Psoas muscle (tissue), 8 donors: Measurements from ENCODE around the gene SLC37A1. TPM values are rescaled to one million over a fixed set of nuclear protein-coding genes. Genes with fewer than 3 reads are reported as not detected.
A peak's percentile ranks its signal among the peaks of the same experiment; 100 is the strongest.

Experiments used
- ATAC-seq, 4 donors: fragments of 200-7000 bp; cut with Tn5 transposase; one replicate each; pipeline ENCODE4 v1.9.1; 2020; ENCODE audit warnings: moderate library complexity in 3 of 4, mild to moderate bottlenecking in 2 of 4
- DNase-seq, 2 donors: peaks; one replicate each; pipeline ENCODE4 v3.0.0-alpha.2; 2020
- H3K27ac ChIP-seq: fragments of 200-600 bp; one replicate; pipeline ENCODE4 v1.8.0; 2022
- H3K27me3 ChIP-seq, 3 donors: fragments of 200-600 bp in 1 of 3; one replicate each; pipeline versions ENCODE4 v1.6.1 to v1.8.0; 2013 to 2022; ENCODE audit warnings: low read length in 2 of 3, mild to moderate bottlenecking in 2 of 3, moderate library complexity in 1 of 3; ENCODE audit not compliant: insufficient read depth in 3 of 3
- H3K36me3 ChIP-seq, 2 donors: fragments of 200-600 bp in 1 of 2; one replicate each; pipeline versions ENCODE4 v1.6.1 to v1.8.0; 2013 to 2022; ENCODE audit warnings: low read depth in 1 of 2, mild to moderate bottlenecking in 1 of 2, moderate library complexity in 1 of 2; ENCODE audit not compliant: insufficient read depth in 1 of 2
- H3K4me1 ChIP-seq: fragments of 200-600 bp; one replicate; pipeline ENCODE4 v1.8.0; 2022
- H3K4me3 ChIP-seq: fragments of 200-600 bp; one replicate; pipeline ENCODE4 v1.8.0; 2022; ENCODE audit warnings: mild to moderate bottlenecking
- H3K9me3 ChIP-seq: fragments of 200-600 bp; one replicate; pipeline ENCODE4 v1.8.0; 2022
- WGBS, 3 donors: extraction: QIAGEN DNeasy Blood & Tissue Kit; methylation state at CpG; one replicate each; pipeline versions ENCODE4 v1.1.6 to v1.1.7; 2013; 5-methylcytosine and 5-hydroxymethylcytosine counted together
- intact Hi-C, 2 donors: fragments of 100-400 bp; cut with DNase I; formaldehyde crosslinking; loops; one replicate each; pipeline versions ENCODE4 v1.11.0 to v1.14.2; 2022
- polyA plus RNA-seq, 3 donors: library from polyadenylated mRNA; stranded (reverse); fragments of 200-250 nt; gene quantifications; one replicate each; pipeline ENCODE4 v1.2.3, GENCODE V29; 2013
- total RNA-seq, 4 donors: library from RNA; stranded (reverse); fragmentation: NEBNext Ultra II Directional in 2 of 4; extraction: Animal tissue kit (Norgen Biotek cat#: 25700) in 2 of 4; gene quantifications; one replicate each; pipeline versions ENCODE4 v1.2.1 to v1.2.4, GENCODE V29; 2021 to 2023
- TF ChIP-seq, protein P1 (sequence below): fragments of 200-600 bp; IDR thresholded peaks from one replicate; pipeline ENCODE4 v1.8.0; 2022; ENCODE audit warnings: antibody characterized with exemption
- donor health status: healthy with polysubstance abuse.
- donor health status: DM: no; HTN: no; CAD: no; lungs with moderate emphysema.
- donor health status: Bipolar disorder and iron deficiency.
- donor health status: healthy.
- donor health status: DM: yes; HTN: yes; CAD: no.
- donor health status: DM: no; HTN: no; CAD: no.
- donor health status: DM: no; HTN: no; CAD: no.
- donor health status: DM: yes; HTN: yes; CAD: no.

The SLC37A1 gene
- total and polyA plus RNA-seq, 7 donors = 1.6 to 18.9 (median 8.0) TPM

- 1 to 2% (median 2%) methylated on average over 18 of the region's 18 CpGs for WGBS, 3 donors
- TF ChIP-seq, protein P1, sequence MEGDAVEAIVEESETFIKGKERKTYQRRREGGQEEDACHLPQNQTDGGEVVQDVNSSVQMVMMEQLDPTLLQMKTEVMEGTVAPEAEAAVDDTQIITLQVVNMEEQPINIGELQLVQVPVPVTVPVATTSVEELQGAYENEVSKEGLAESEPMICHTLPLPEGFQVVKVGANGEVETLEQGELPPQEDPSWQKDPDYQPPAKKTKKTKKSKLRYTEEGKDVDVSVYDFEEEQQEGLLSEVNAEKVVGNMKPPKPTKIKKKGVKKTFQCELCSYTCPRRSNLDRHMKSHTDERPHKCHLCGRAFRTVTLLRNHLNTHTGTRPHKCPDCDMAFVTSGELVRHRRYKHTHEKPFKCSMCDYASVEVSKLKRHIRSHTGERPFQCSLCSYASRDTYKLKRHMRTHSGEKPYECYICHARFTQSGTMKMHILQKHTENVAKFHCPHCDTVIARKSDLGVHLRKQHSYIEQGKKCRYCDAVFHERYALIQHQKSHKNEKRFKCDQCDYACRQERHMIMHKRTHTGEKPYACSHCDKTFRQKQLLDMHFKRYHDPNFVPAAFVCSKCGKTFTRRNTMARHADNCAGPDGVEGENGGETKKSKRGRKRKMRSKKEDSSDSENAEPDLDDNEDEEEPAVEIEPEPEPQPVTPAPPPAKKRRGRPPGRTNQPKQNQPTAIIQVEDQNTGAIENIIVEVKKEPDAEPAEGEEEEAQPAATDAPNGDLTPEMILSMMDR = no peak
- no peaks in the 10 kb centered on the region for H3K9me3 ChIP-seq
- intact Hi-C loops = no loop called here
- peaks cover 5% of the 10 kb centered on the region for H3K4me1 ChIP-seq
- peak overlapping the region; percentile 83 for H3K4me3 ChIP-seq
- H3K36me3 ChIP-seq = no peaks in the 10 kb centered on the region
- no peak overlapping the region for H3K27ac ChIP-seq
- no peaks in the 10 kb centered on the region for H3K27me3 ChIP-seq
- peak in 1 of 4 donors; percentile 4 for ATAC-seq
- DNase-seq = no peak
These were observed 17.9 kb upstream of the SLC37A1 start for GRCh38 chr21:42495765-42496119.

- 1% methylated on average over 57 to 58 of the region's 58 CpGs for WGBS, 3 donors
- H3K27me3 ChIP-seq = no peaks in the 10 kb centered on the region
- ATAC-seq (peak; percentile 99 to 100 (median 100)), DNase-seq (peak; percentile 100)
- no peaks in the 10 kb centered on the region for H3K9me3 ChIP-seq
- TF ChIP-seq, protein P1 = no peak
- H3K4me3 ChIP-seq = peak within 1 kb of the TSS; percentile 83
- H3K4me1 ChIP-seq = peaks cover 5% of the 10 kb centered on the region
- H3K36me3 ChIP-seq = no peaks in the 10 kb centered on the region
- intact Hi-C loops = no loop called here
- H3K27ac ChIP-seq = peak within 1 kb of the TSS; percentile 80
These were observed 17.4 kb upstream of the SLC37A1 start, which contains the start of gene RSPH1 for GRCh38 chr21:42496120-42496838. TSS of gene RSPH1 (minus strand) at chr21:42496224. CDS start at chr21:42496186, 38 bp downstream.

DNA sequence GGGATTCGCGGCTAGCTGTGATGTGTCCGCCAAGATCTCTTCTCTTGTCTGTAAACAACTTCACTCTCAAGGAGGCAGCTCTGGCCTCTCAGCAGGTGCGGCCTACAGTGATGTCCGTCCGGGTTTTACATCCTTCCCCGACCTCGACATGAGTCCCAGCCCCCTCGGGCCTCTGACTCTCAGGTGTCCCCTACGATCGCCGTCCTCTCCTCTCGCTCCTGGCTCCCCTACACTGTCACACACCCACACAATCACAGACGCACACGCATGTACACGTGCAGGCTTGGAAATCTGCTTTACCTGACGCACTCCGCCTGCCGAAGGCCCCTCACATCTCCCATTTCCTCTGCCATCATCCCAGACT lies 16.8 kb upstream of the SLC37A1 start:
- Histone ChIP-seq H3K36me3 (no peaks in the 10 kb centered on the region), H3K27me3 (no peaks in the 10 kb centered on the region), H3K9me3 (no peaks in the 10 kb centered on the region), H3K4me3 (peak overlapping the region; percentile 83), H3K4me1 (peaks cover 5% of the 10 kb centered on the region), H3K27ac (peak overlapping the region; percentile 80)
- WGBS, 3 donors = 22 to 31% (median 25%) methylated on average over 14 to 19 of the region's 19 CpGs
- TF ChIP-seq, protein P1 = no peak
- ATAC-seq (peak in 2 of 4 donors; percentile 17 to 28), DNase-seq (peak in 1 of 2 donors; percentile 53)
- intact Hi-C loops = no loop called here

- 82 to 87% (median 86%) methylated on average over 5 of the region's 5 CpGs for WGBS, 3 donors
These were observed 15.6 kb upstream of the SLC37A1 start for GRCh38 chr21:42498012-42498411.

More at GRCh38 chr21:42498012-42498411, 15.6 kb upstream of the SLC37A1 start:
- TF ChIP-seq, protein P1 = no peak
- Histone ChIP-seq H3K4me1 (peaks cover 5% of the 10 kb centered on the region), H3K36me3 (no peaks in the 10 kb centered on the region), H3K27ac (no peak overlapping the region), H3K4me3 (no peak overlapping the region), H3K9me3 (no peaks in the 10 kb centered on the region), H3K27me3 (no peaks in the 10 kb centered on the region)
- intact Hi-C loops = no loop called here
- ATAC-seq (no peak), DNase-seq (no peak)
